ENCODE data around the gene TBC1D9.

DNA sequence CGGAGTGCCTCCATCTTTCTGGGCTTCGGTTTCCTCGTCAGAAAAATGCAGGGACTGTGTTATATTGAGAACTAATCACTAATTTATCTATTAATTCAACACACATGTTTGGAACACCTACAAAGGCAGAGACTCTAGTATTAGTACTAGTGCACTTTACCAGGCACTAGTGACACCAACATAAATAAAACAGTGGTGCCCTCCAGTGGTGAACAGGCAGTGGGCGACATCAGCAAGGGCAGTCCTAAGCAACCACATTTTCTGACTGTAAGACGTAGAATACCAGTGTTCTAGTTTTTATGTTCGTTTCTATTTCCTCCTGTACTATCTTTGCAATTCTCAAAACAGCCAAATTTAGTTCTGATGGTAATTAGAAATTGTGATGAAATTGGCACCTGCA, 118.3 kb downstream of the TBC1D9 start:
- peak; percentile 46 for TF ChIP-seq CTCF (IDR thresholded peaks at IDR 0.05; ENCODE audit: insufficient read depth, low read length, poor library complexity, severe bottlenecking)
- no peak for TF ChIP-seq EZH2phosphoT487 (conservative IDR thresholded peaks at IDR 0.05; ENCODE audit: low read length)

Data from SU-DHL-6 (cell line).